AG08396 (cell line): Measurements from ENCODE around the gene SDR9C7.
"Not testable (repeated sequence)": the region's sequence is repeated elsewhere in the genome, so short reads cannot be mapped to it uniquely, and the experiment has no call there.

Experiments
- DNase-seq: peaks from one replicate; pipeline ENCODE4 v3.0.0; 2012; ENCODE audit warnings: low spot score, mixed read lengths

The SDR9C7 gene

GRCh38 chr12:56914724-56915123 is 19.5 kb downstream of the SDR9C7 start:
- no peak for DNase-seq

- no peak for DNase-seq
Measured at GRCh38 chr12:56914256-56914655, 20.0 kb downstream of the SDR9C7 start.

GRCh38 chr12:56909403-56909802 is 24.8 kb downstream of the SDR9C7 start:
- DNase-seq = not testable (repeated sequence)

GRCh38 chr12:56908136-56908535 is 26.1 kb downstream of the SDR9C7 start:
- no peak for DNase-seq

- DNase-seq = no peak
Measured at GRCh38 chr12:56905852-56906251, 28.4 kb downstream of the SDR9C7 start.

- no peak for DNase-seq
Measured at GRCh38 chr12:56903374-56903773, 30.8 kb downstream of the SDR9C7 start.

GRCh38 chr12:56901313-56901712 is 32.9 kb downstream of the SDR9C7 start:
- DNase-seq = not testable (repeated sequence)

- DNase-seq = no peak
Measured at GRCh38 chr12:56900583-56900982, 33.6 kb downstream of the SDR9C7 start.

GRCh38 chr12:56898938-56899337 is 35.3 kb downstream of the SDR9C7 start:
- no peak for DNase-seq

GRCh38 chr12:56897844-56898361 is 36.3 kb downstream of the SDR9C7 start:
- no peak for DNase-seq

GRCh38 chr12:56896082-56896481 is 38.1 kb downstream of the SDR9C7 start:
- no peak for DNase-seq

GRCh38 chr12:56894698-56895368 is 39.4 kb downstream of the SDR9C7 start:
- no peak for DNase-seq

- DNase-seq = not testable (repeated sequence)
Measured at GRCh38 chr12:56891885-56892284, 42.3 kb downstream of the SDR9C7 start.

- DNase-seq = no peak
Measured at GRCh38 chr12:56886319-56886718, 47.9 kb downstream of the SDR9C7 start.

- DNase-seq = no peak
Measured at GRCh38 chr12:56885316-56885715, 48.9 kb downstream of the SDR9C7 start.

GRCh38 chr12:56884421-56884820 is 49.8 kb downstream of the SDR9C7 start:
- DNase-seq = no peak

- DNase-seq = not testable (repeated sequence)
Measured at GRCh38 chr12:56882407-56882806, 51.8 kb downstream of the SDR9C7 start.

- DNase-seq = no peak
Measured at GRCh38 chr12:56880125-56880992, 53.8 kb downstream of the SDR9C7 start.

- DNase-seq = not testable (repeated sequence)
Measured at GRCh38 chr12:56879240-56880124, 54.7 kb downstream of the SDR9C7 start.

GRCh38 chr12:56878010-56878339 is 56.2 kb downstream of the SDR9C7 start:
- no peak for DNase-seq

GRCh38 chr12:56877195-56878009 is 56.8 kb downstream of the SDR9C7 start:
- no peak for DNase-seq
